H1 (cell line): ENCODE results near the gene STRIP2. TPM values are rescaled to one million over a fixed set of nuclear protein-coding genes. Genes with fewer than 3 reads are reported as not detected.

ENCODE experiments used
- CTCF ChIA-PET: fragments of 300-600 bp; sonication (Branson Sonifier 250); formaldehyde crosslinking; loops from one replicate; lab custom pipeline; 2021; ENCODE audit not compliant: partially characterized antibody; lab: Charles Lee
- POLR2A ChIA-PET: fragments of 300-600 bp; sonication (Branson Sonifier 250); formaldehyde crosslinking; loops from one replicate; lab custom pipeline; 2021; ENCODE audit warnings: inconsistent platforms; ENCODE audit not compliant: partially characterized antibody; lab: Charles Lee
- DNase-seq, 2 experiments: peaks; one replicate each; pipeline versions ENCODE4 v3.0.0 to v3.0.0-alpha.2; 2010 to 2022; ENCODE audit warnings: low spot score in 2 of 2, low read depth in 1 of 2, mixed read lengths in 1 of 2
- FAIRE-seq: peaks from 2 replicates; lab custom pipeline; 2011; peaks lifted over from hg19 to GRCh38; lab: Jason Lieb, UNC
- H2AFZ ChIP-seq: 2 replicates; pipeline ENCODE4 v1.8.1; 2012; ENCODE audit warnings: low read length, inconsistent platforms
- H2AK5ac ChIP-seq: 2 replicates; pipeline ENCODE4 v1.6.1; 2013; ENCODE audit warnings: low read depth, low read length
- H2BK120ac ChIP-seq: replicated peaks from 2 replicates; pipeline ENCODE3; 2013; ENCODE audit warnings: low read depth, low read length, inconsistent platforms
- H2BK12ac ChIP-seq: 2 replicates; pipeline ENCODE4 v1.6.1; 2013; ENCODE audit warnings: low read depth, low read length
- H2BK15ac ChIP-seq: 2 replicates; pipeline ENCODE4 v1.6.1; 2013; ENCODE audit warnings: low read length
- H2BK20ac ChIP-seq: 2 replicates; pipeline ENCODE4 v1.6.1; 2013; ENCODE audit warnings: low read length
- H2BK5ac ChIP-seq: 2 replicates; pipeline ENCODE4 v1.6.1; 2013; ENCODE audit warnings: low read depth, low read length
- H3K14ac ChIP-seq: 2 replicates; pipeline ENCODE4 v1.6.1; 2013; ENCODE audit warnings: inconsistent platforms; ENCODE audit not compliant: insufficient read length
- H3K18ac ChIP-seq: 2 replicates; pipeline ENCODE4 v1.6.1; 2013; ENCODE audit warnings: low read length; ENCODE audit errors: extremely low read depth
- H3K23ac ChIP-seq: 2 replicates; pipeline ENCODE4 v1.6.1; 2013; ENCODE audit warnings: inconsistent platforms; ENCODE audit not compliant: insufficient read length
- H3K23me2 ChIP-seq: 2 replicates; pipeline ENCODE4 v1.6.1; 2013; ENCODE audit warnings: low read depth, low read length
- H3K27ac ChIP-seq: 2 replicates; pipeline ENCODE4 v1.6.1; 2011; ENCODE audit warnings: low read depth, low read length, inconsistent platforms
- H3K27me3 ChIP-seq, 4 experiments: replicated peaks in 1 of 4; 1 replicate in 1 of 4; 2 replicates in 3 of 4; pipeline versions ENCODE4 v1.6.1 to v1.8.1; 2011 to 2013; ENCODE audit warnings: low read length in 3 of 4, mild to moderate bottlenecking in 3 of 4, inconsistent platforms in 2 of 4, mixed read lengths in 2 of 4, moderate library complexity in 1 of 4; ENCODE audit not compliant: control insufficient read depth in 3 of 4, insufficient read depth in 3 of 4; ENCODE audit errors: extremely low read depth in 1 of 4
- H3K36me3 ChIP-seq, 4 experiments: 2 replicates each; pipeline versions ENCODE4 v1.6.1 to v1.8.1; 2011 to 2013; ENCODE audit warnings: mild to moderate bottlenecking in 4 of 4, low read length in 3 of 4, moderate library complexity in 2 of 4, control low read depth in 1 of 4, inconsistent platforms in 1 of 4; ENCODE audit not compliant: insufficient read depth in 4 of 4, control insufficient read depth in 2 of 4
- H3K4ac ChIP-seq: replicated peaks from 2 replicates; pipeline ENCODE3; 2013; ENCODE audit warnings: low read length, low read depth, mixed read lengths, inconsistent platforms; ENCODE audit not compliant: insufficient read length
- H3K4me1 ChIP-seq, 4 experiments: replicated peaks in 1 of 4; 1 replicate in 1 of 4; 2 replicates in 3 of 4; pipeline versions ENCODE4 v1.6.1 to v1.8.1; 2011 to 2013; ENCODE audit warnings: low read length in 3 of 4, inconsistent platforms in 2 of 4, mixed read lengths in 1 of 4; ENCODE audit not compliant: insufficient read depth in 4 of 4, control insufficient read depth in 3 of 4
- H3K4me2 ChIP-seq, 2 experiments: 2 replicates each; pipeline versions ENCODE4 v1.6.1 to v1.8.1; 2011 to 2013; ENCODE audit warnings: low read depth in 2 of 2, low read length in 2 of 2, control low read depth in 1 of 2, inconsistent platforms in 1 of 2, mild to moderate bottlenecking in 1 of 2; ENCODE audit not compliant: insufficient read depth in 1 of 2
- H3K4me3 ChIP-seq, 4 experiments: fragments of 200-600, 300-600 bp in 1 of 4; sonication (generic), shearing (Covaris generic), sonication (Bioruptor Twin) in 1 of 4; 2 replicates each; pipeline versions ENCODE4 v1.5.1 to v1.8.1; 2011 to 2016; ENCODE audit warnings: low read length in 4 of 4, low read depth in 3 of 4, control low read depth in 2 of 4, inconsistent platforms in 2 of 4, mild to moderate bottlenecking in 2 of 4, mixed read lengths in 1 of 4, moderate library complexity in 1 of 4; ENCODE audit not compliant: insufficient read depth in 2 of 4; ENCODE audit errors: extremely low read depth in 1 of 4
- H3K56ac ChIP-seq: replicated peaks from 2 replicates; pipeline ENCODE3; 2013; ENCODE audit warnings: low read depth, mild to moderate bottlenecking, mixed read lengths, low read length, inconsistent platforms; ENCODE audit not compliant: insufficient read length
- H3K79me1 ChIP-seq: 2 replicates; pipeline ENCODE4 v1.6.1; 2013; ENCODE audit warnings: low read depth, low read length, control low read depth
- H3K79me2 ChIP-seq, 2 experiments: 2 replicates each; pipeline versions ENCODE4 v1.6.1 to v1.8.1; 2012 to 2013; ENCODE audit warnings: low read length in 2 of 2, mild to moderate bottlenecking in 2 of 2, inconsistent platforms in 1 of 2; ENCODE audit not compliant: insufficient read depth in 2 of 2, control insufficient read depth in 1 of 2
- H3K9ac ChIP-seq, 4 experiments: replicated peaks in 1 of 4; 1 replicate in 1 of 4; 2 replicates in 3 of 4; pipeline versions ENCODE4 v1.6.1 to v1.8.1; 2011 to 2013; ENCODE audit warnings: low read depth in 3 of 4, low read length in 3 of 4, control low read depth in 2 of 4, mild to moderate bottlenecking in 2 of 4, moderate library complexity in 2 of 4, inconsistent platforms in 1 of 4; ENCODE audit errors: extremely low read depth in 1 of 4
- H3K9me3 ChIP-seq, 2 experiments: 2 replicates each; pipeline versions ENCODE4 v1.6.1 to v1.8.1; 2012 to 2013; ENCODE audit warnings: mild to moderate bottlenecking in 2 of 2, moderate library complexity in 2 of 2, control low read depth in 1 of 2, inconsistent platforms in 1 of 2, low read depth in 1 of 2, low read length in 1 of 2, mixed read lengths in 1 of 2; ENCODE audit not compliant: insufficient read depth in 2 of 2
- H4K20me1 ChIP-seq, 2 experiments: replicated peaks in 1 of 2; 2 replicates each; pipeline versions ENCODE3 to v1.8.1; 2011 to 2013; ENCODE audit warnings: inconsistent platforms in 2 of 2, low read length in 2 of 2, mild to moderate bottlenecking in 1 of 2; ENCODE audit not compliant: insufficient read depth in 2 of 2, control insufficient read depth in 1 of 2
- H4K5ac ChIP-seq: 2 replicates; pipeline ENCODE4 v1.6.1; 2013; ENCODE audit warnings: low read length, low read depth, mixed read lengths, inconsistent platforms; ENCODE audit not compliant: insufficient read length
- H4K8ac ChIP-seq: 2 replicates; pipeline ENCODE4 v1.8.0; 2013; ENCODE audit warnings: mild to moderate bottlenecking, moderate library complexity, low read length, inconsistent platforms; ENCODE audit not compliant: insufficient read depth; ENCODE audit errors: extremely low read depth
- H4K91ac ChIP-seq: replicated peaks from 2 replicates; pipeline ENCODE3; 2013; ENCODE audit warnings: low read length, mixed read lengths, inconsistent platforms; ENCODE audit not compliant: insufficient read length
- BACH1 ChIP-seq: IDR thresholded peaks from 2 replicates; pipeline ENCODE4 v1.6.1; 2012; ENCODE audit warnings: low read length, improper control_type of control experiment
- RXRA ChIP-seq: IDR thresholded peaks from 2 replicates; pipeline ENCODE4 v1.6.1; 2011; ENCODE audit warnings: low read depth, mild to moderate bottlenecking, low read length, moderate library complexity; ENCODE audit not compliant: insufficient read depth
- SAP30 ChIP-seq: fragments of 300-600 bp; sonication (generic); IDR thresholded peaks from 2 replicates; pipeline ENCODE4 v1.7.1; 2012; ENCODE audit warnings: low read length, moderate library complexity, mild to moderate bottlenecking, inconsistent platforms; ENCODE audit not compliant: insufficient read depth, insufficient replicate concordance
- SIN3A ChIP-seq, 2 experiments: IDR thresholded peaks in 1 of 2; conservative IDR thresholded peaks in 1 of 2; 2 replicates each; pipeline ENCODE4 v1.6.1; 2011 to 2012; ENCODE audit warnings: low read length in 2 of 2, improper control_type of control experiment in 1 of 2, low read depth in 1 of 2, mild to moderate bottlenecking in 1 of 2
- SUZ12 ChIP-seq: fragments of 200-600 bp; sonication (generic); IDR thresholded peaks from 2 replicates; pipeline ENCODE4 v1.6.1; 2012; ENCODE audit warnings: mild to moderate bottlenecking, inconsistent platforms, low read length, moderate library complexity, mixed read lengths
- YY1 ChIP-seq: IDR thresholded peaks from 2 replicates; pipeline ENCODE4 v1.6.1; 2011; ENCODE audit warnings: low read depth, mild to moderate bottlenecking, low read length
- WGBS, 2 experiments: shearing (Covaris generic) in 1 of 2; methylation state at CpG; one replicate each; pipeline versions ENCODE4 v1.1.6 to v1.1.7; 2013 to 2015; ENCODE audit warnings: low lambda C conversion rate in 2 of 2, mixed read lengths in 2 of 2, inconsistent platforms in 1 of 2, low coverage in 1 of 2, missing lambda C conversion rate in 1 of 2; ENCODE audit not compliant: insufficient replicate concordance in 2 of 2, insufficient coverage in 1 of 2, insufficient read length in 1 of 2; ENCODE audit errors: extremely low coverage in 1 of 2, missing lambda C conversion rate in 1 of 2; 5-methylcytosine and 5-hydroxymethylcytosine counted together
- polyA plus RNA-seq, 7 experiments: library from polyadenylated mRNA; depleted of rRNA in 3 of 7; stranded (reverse) in 5 of 7; unstranded in 2 of 7; fragments of >200 nt in 5 of 7; fragments of 200-250 nt in 2 of 7; gene quantifications; 1 replicate in 5 of 7; 2 replicates in 1 of 7; 4 replicates in 1 of 7; pipeline versions ENCODE4 v1.2.1 to v1.2.3, GENCODE V29; 2011 to 2013; ENCODE audit warnings: missing spikeins in 2 of 7, mixed read lengths in 2 of 7
- total RNA-seq: library from RNA; stranded (reverse); fragmentation: NEBNext Ultra II Directional; extraction: Animal tissue kit (Norgen Biotek cat#: 25700); gene quantifications from 2 replicates; pipeline ENCODE4 v1.2.1, GENCODE V29; 2021

STRIP2 gene
- total and polyA plus RNA-seq, 2 of the 8 experiments (the other 6 are each of a cell fraction or from before 2014, with no cell fraction given): 5.3 to 8.2 TPM

GRCh38 chr7:129535896-129536295 lies 101.7 kb downstream of the STRIP2 start:
- Histone ChIP-seq H3K9ac (no peak overlapping the region), H3K79me2 (no peaks in the 10 kb centered on the region), H3K27ac (no peak overlapping the region), H2BK15ac (no peak overlapping the region), H3K4me3 (no peak overlapping the region), H3K14ac (no peak overlapping the region), H2BK20ac (no peak overlapping the region), H4K20me1 (no peaks in the 10 kb centered on the region), H3K9me3 (no peaks in the 10 kb centered on the region), H3K4ac (no peak overlapping the region), H3K23me2 (no peaks in the 10 kb centered on the region), H3K56ac (no peak overlapping the region), H3K36me3 (no peaks in the 10 kb centered on the region), H3K18ac (no peak overlapping the region), H3K27me3 (no peaks in the 10 kb centered on the region), H2BK12ac (no peak overlapping the region), H4K5ac (no peak overlapping the region), H3K4me2 (no peak overlapping the region), H2BK120ac (no peak overlapping the region), H3K23ac (no peak overlapping the region), H4K8ac (no peak overlapping the region), H2AFZ (no peak overlapping the region), H2AK5ac (no peak overlapping the region), H3K79me1 (no peaks in the 10 kb centered on the region), H4K91ac (no peak overlapping the region), H2BK5ac (no peak overlapping the region), H3K4me1 (peaks cover 0 to 4% (median under 1%) of the 10 kb centered on the region in 4 experiments; a peak in 3 of 7 replicates)
- WGBS, 2 experiments: 84% methylated on average over 5 of the region's 5 CpGs; no CpG with 5 or more reads in 1 of the 2 experiments
- no peak for FAIRE-seq
- DNase-seq: no peak
- TF ChIP-seq SIN3A (conservative IDR thresholded peaks at IDR 0.05 in 1 of 2, IDR thresholded peaks at IDR 0.05 in 1 of 2; ENCODE audit: low read depth in 1 of 2, low read length in 2 of 2): no peak
- TF ChIP-seq SAP30: no peak
- TF ChIP-seq RXRA: no peak
- TF ChIP-seq BACH1: no peak
- TF ChIP-seq YY1: no peak
- TF ChIP-seq SUZ12: no peak
- POLR2A ChIA-PET: no interaction called here
- CTCF ChIA-PET: interaction anchor here (1.2 to 1.3 kb wide), 2 partner anchors 77 to 159 kb away, joined by 3 read pairs; no protein-coding TSS in a partner anchor
